MV-4-11 (cell line): ENCODE measurements around the gene CRB1.
A peak's percentile ranks its signal among the peaks of the same experiment; 100 is the strongest.

Experiments
- DNase-seq: peaks from one replicate; lab custom pipeline; 2025; lab: John Stamatoyannopoulos, UW

The CRB1 gene

GRCh38 chr1:197268012-197268411 lies at the start of gene CRB1:
CRB1 (plus strand) TSS chr1:197268252; CDS start chr1:197268413, 161 bp downstream.
- DNase-seq = no peak

GRCh38 chr1:197218857-197219256 lies 49.2 kb upstream of the CRB1 start:
- no peak for DNase-seq

GRCh38 chr1:197222025-197222685 lies 45.9 kb upstream of the CRB1 start:
- DNase-seq = no peak

- DNase-seq = no peak
Measured at GRCh38 chr1:197222780-197223179, 45.3 kb upstream of the CRB1 start.

GRCh38 chr1:197224160-197224559 lies 43.9 kb upstream of the CRB1 start:
- DNase-seq = no peak

GRCh38 chr1:197225611-197226010 lies 42.4 kb upstream of the CRB1 start:
- no peak for DNase-seq

GRCh38 chr1:197234581-197234980 lies 33.5 kb upstream of the CRB1 start:
- no peak for DNase-seq

- DNase-seq = no peak
Measured at GRCh38 chr1:197235355-197235754, 32.7 kb upstream of the CRB1 start.

- no peak for DNase-seq
Measured at GRCh38 chr1:197247465-197247864, 20.6 kb upstream of the CRB1 start.

- no peak for DNase-seq
Measured at GRCh38 chr1:197249324-197249723, 18.7 kb upstream of the CRB1 start.

- DNase-seq = no peak
Measured at GRCh38 chr1:197250616-197251015, 17.4 kb upstream of the CRB1 start.

- no peak for DNase-seq
Measured at GRCh38 chr1:197252973-197253372, 15.1 kb upstream of the CRB1 start.

- no peak for DNase-seq
Measured at GRCh38 chr1:197254866-197255265, 13.2 kb upstream of the CRB1 start.

- DNase-seq = no peak
Measured at GRCh38 chr1:197264936-197265567, 3.0 kb upstream of the CRB1 start.

- no peak for DNase-seq
Measured at GRCh38 chr1:197269053-197269452, 1.0 kb downstream of the CRB1 start.

- no peak for DNase-seq
Measured at GRCh38 chr1:197272791-197273190, 4.7 kb downstream of the CRB1 start.

GRCh38 chr1:197277166-197277565 lies 9.1 kb downstream of the CRB1 start:
- no peak for DNase-seq

- DNase-seq = no peak
Measured at GRCh38 chr1:197284325-197284724, 16.3 kb downstream of the CRB1 start.

- peak; percentile 70 for DNase-seq
Measured at GRCh38 chr1:197284966-197285365, 16.9 kb downstream of the CRB1 start.

GRCh38 chr1:197285526-197286205 lies 17.6 kb downstream of the CRB1 start:
- no peak for DNase-seq

GRCh38 chr1:197286634-197287033 lies 18.6 kb downstream of the CRB1 start:
- no peak for DNase-seq

- DNase-seq = no peak
Measured at GRCh38 chr1:197287863-197288262, 19.8 kb downstream of the CRB1 start.

- DNase-seq = no peak
Measured at GRCh38 chr1:197302775-197303174, 34.7 kb downstream of the CRB1 start.
